Right forelimb (tissue), 1 donor: ENCODE measurements around the gene SLC36A4.
"Not testable (repeated sequence)": the region's sequence is repeated elsewhere in the genome, so short reads cannot be mapped to it uniquely, and the experiment has no call there.

Source experiments
- DNase-seq: peaks from one replicate; pipeline ENCODE4 v3.0.0-alpha.2; 2018

Gene SLC36A4

GRCh38 chr11:93193731-93194130 is 4.1 kb downstream of the SLC36A4 start:
- no peak for DNase-seq

- no peak for DNase-seq
These were observed 5.6 kb downstream of the SLC36A4 start for GRCh38 chr11:93192163-93192562.

- DNase-seq: no peak
These were observed 8.3 kb downstream of the SLC36A4 start for GRCh38 chr11:93189462-93189861.

GRCh38 chr11:93188726-93189125 is 9.1 kb downstream of the SLC36A4 start:
- no peak for DNase-seq

GRCh38 chr11:93187290-93187689 is 10.5 kb downstream of the SLC36A4 start:
- no peak for DNase-seq

- DNase-seq: not testable (repeated sequence)
These were observed 19.9 kb downstream of the SLC36A4 start for GRCh38 chr11:93177891-93178290.

GRCh38 chr11:93169950-93170561 is 27.7 kb downstream of the SLC36A4 start:
- no peak for DNase-seq

GRCh38 chr11:93169143-93169542 is 28.6 kb downstream of the SLC36A4 start:
- no peak for DNase-seq

- no peak for DNase-seq
These were observed 30.9 kb downstream of the SLC36A4 start for GRCh38 chr11:93166862-93167261.

- DNase-seq: no peak
These were observed 31.6 kb downstream of the SLC36A4 start for GRCh38 chr11:93166194-93166593.

GRCh38 chr11:93160808-93161207 is 37.0 kb downstream of the SLC36A4 start:
- DNase-seq: no peak

GRCh38 chr11:93160156-93160555 is 37.6 kb downstream of the SLC36A4 start:
- no peak for DNase-seq

GRCh38 chr11:93159721-93160120 is 38.1 kb downstream of the SLC36A4 start:
- DNase-seq: no peak

- DNase-seq: no peak
These were observed 42.1 kb downstream of the SLC36A4 start for GRCh38 chr11:93155738-93156137.

- DNase-seq: no peak
These were observed 52.3 kb downstream of the SLC36A4 start for GRCh38 chr11:93145390-93145915.

GRCh38 chr11:93143800-93144199 is 54.0 kb downstream of the SLC36A4 start:
- no peak for DNase-seq

- no peak for DNase-seq
These were observed 54.6 kb downstream of the SLC36A4 start for GRCh38 chr11:93143186-93143585.

- DNase-seq: no peak
These were observed 64.2 kb downstream of the SLC36A4 start for GRCh38 chr11:93133488-93134109.

- DNase-seq: no peak
These were observed 65.0 kb downstream of the SLC36A4 start for GRCh38 chr11:93132836-93133235.

GRCh38 chr11:93131709-93132108 is 66.1 kb downstream of the SLC36A4 start:
- DNase-seq: no peak

GRCh38 chr11:93128574-93128973 is 69.2 kb downstream of the SLC36A4 start:
- no peak for DNase-seq

- DNase-seq: no peak
These were observed 74.4 kb downstream of the SLC36A4 start for GRCh38 chr11:93123351-93123898.

GRCh38 chr11:93122535-93123235 is 75.1 kb downstream of the SLC36A4 start:
- no peak for DNase-seq

GRCh38 chr11:93118276-93118675 is 79.5 kb downstream of the SLC36A4 start:
- DNase-seq: no peak
